Heart right ventricle (tissue), 16 donors: ENCODE results near the gene KRT73. TPM values are rescaled to one million over a fixed set of nuclear protein-coding genes. Genes with fewer than 3 reads are reported as not detected.

ENCODE experiments used
- ATAC-seq, 8 donors: fragments of 200-7000 bp; cut with Tn5 transposase; one replicate each; pipeline ENCODE4 v1.9.1; 2020; ENCODE audit warnings: mild to moderate bottlenecking in 8 of 8, moderate library complexity in 8 of 8, moderate number of reproducible peaks in 1 of 8
- DNase-seq, 2 donors: peaks; one replicate each; pipeline ENCODE4 v3.0.0-alpha.2; 2020
- H3K27ac ChIP-seq, 10 donors: fragments of 200-600 bp; sonication (generic) in 2 of 10; one replicate each; pipeline versions ENCODE4 v1.5.0 to v1.8.0; 2020 to 2022; ENCODE audit warnings: mild to moderate bottlenecking in 3 of 10
- H3K27me3 ChIP-seq, 7 donors: fragments of 200-600 bp; one replicate each; pipeline ENCODE4 v1.8.0; 2021 to 2022; ENCODE audit warnings: mild to moderate bottlenecking in 2 of 7
- H3K36me3 ChIP-seq, 9 donors: fragments of 200-600 bp; sonication (generic) in 1 of 9; one replicate each; pipeline versions ENCODE4 v1.5.0 to v1.8.0; 2020 to 2022; ENCODE audit warnings: mild to moderate bottlenecking in 2 of 9
- H3K4me1 ChIP-seq, 9 donors: fragments of 200-600 bp; sonication (generic) in 1 of 9; one replicate each; pipeline versions ENCODE4 v1.5.0 to v1.8.0; 2020 to 2022; ENCODE audit warnings: mild to moderate bottlenecking in 4 of 9
- H3K4me3 ChIP-seq, 10 donors: fragments of 200-600 bp; sonication (generic) in 2 of 10; one replicate each; pipeline versions ENCODE4 v1.5.0 to v1.8.0; 2020 to 2022; ENCODE audit warnings: mild to moderate bottlenecking in 7 of 10, moderate library complexity in 2 of 10
- H3K9me3 ChIP-seq, 11 donors: fragments of 200-600 bp in 10 of 11; sonication (generic) in 2 of 11; one replicate each; pipeline versions ENCODE4 v1.5.0 to v1.8.0; 2013 to 2022; ENCODE audit warnings: mild to moderate bottlenecking in 2 of 11, control low read depth in 1 of 11, moderate library complexity in 1 of 11
- CTCF ChIP-seq, 9 donors: fragments of 200-600 bp; sonication (generic) in 2 of 9; IDR thresholded peaks; one replicate each; pipeline versions ENCODE4 v1.5.0 to v1.8.0; 2021 to 2022; ENCODE audit warnings: antibody characterized with exemption in 9 of 9, mild to moderate bottlenecking in 5 of 9, moderate library complexity in 1 of 9
- WGBS, 2 donors: extraction: QIAGEN DNeasy Blood & Tissue Kit; methylation state at CpG; one replicate each; pipeline ENCODE4 v1.1.7; 2013; ENCODE audit warnings: inconsistent platforms in 1 of 2; 5-methylcytosine and 5-hydroxymethylcytosine counted together
- intact Hi-C, 10 donors: fragments of 100-400 bp; cut with DNase I; formaldehyde crosslinking; loops; one replicate each; pipeline versions ENCODE4 v1.11.1 to v1.14.2; 2022
- polyA plus RNA-seq, 2 donors: library from polyadenylated mRNA; stranded (reverse); fragments of 200-250 nt; gene quantifications; one replicate each; pipeline ENCODE4 v1.2.3, GENCODE V29; 2013
- total RNA-seq, 10 donors: library from RNA; stranded (reverse); fragmentation: NEBNext Ultra II Directional in 3 of 10; extraction: Animal tissue kit (Norgen Biotek cat#: 25700) in 3 of 10; gene quantifications; one replicate each; pipeline versions ENCODE4 v1.2.1 to v1.2.4, GENCODE V29; 2021 to 2023
- donor health status: Arrhythmogenic right ventricular cardiomyopathy.
- donor health status: ischemic (EF 13 %, LVEDD 7.1; RV severe dilation, severe dysfunction).
- donor health status: healthy with polysubstance abuse.
- donor health status: DM: no; HTN: yes; CAD: no.
- donor health status: DM: no; HTN: no; CAD: no.
- donor health status: ischemic (EF 25% LVEDD 6.9; RV normal size, moderate dysfunction).
- donor health status: ischemic (EF 25% LVEDD 5.7; RV mildly dilated, moderate dysfunction).
- donor health status: healthy.
- donor health status: DM: yes; HTN: yes; CAD: no.
- donor health status: Ischemic cardiomyopathy.
- donor health status: ischemic (EF 35%, LVEDD 5.7; RV mildly dilated, moderate dysfunction).
- donor health status: nonischemic (EF 11% LVEDD 7.7; RV severe dilation, severe dysfunction).
- donor health status: DM: yes; HTN: yes; CAD: no.
- donor health status: PGD.
- donor health status: ischemic (EF 29% LVEDD 5.4; RV normal size, mild dysfunction).
- donor health status: nonischemic (EF 23%, LVEDD 6.1; RV moderate dilation, normal function).

The KRT73 gene
- total and polyA plus RNA-seq, 12 donors, result not detected

- Histone ChIP-seq H3K4me1 (no peaks in the 10 kb centered on the region), H3K4me3 (no peak overlapping the region), H3K27ac (no peak overlapping the region), H3K36me3 (no peaks in the 10 kb centered on the region), H3K9me3 (no peaks in the 10 kb centered on the region), H3K27me3 (peaks cover 0 to 14% (median 6%) of the 10 kb centered on the region in 7 donors)
- intact Hi-C loops, result loop anchor here (2.0 to 10.0 kb wide), 9 partner anchors 210 to 425 kb away; no protein-coding TSS in a partner anchor
- no peak for TF ChIP-seq CTCF (IDR thresholded peaks at IDR 0.05)
- ATAC-seq, result peak in 1 of 8 donors; percentile 37
- DNase-seq, result no peak
- 56 to 66% methylated on average over 2 of the region's 2 CpGs for WGBS, 2 donors
Measured at GRCh38 chr12:52582486-52582885, 35.9 kb downstream of the KRT73 start.

- WGBS, 2 donors, result 72 to 75% methylated on average over 6 of the region's 6 CpGs
- Histone ChIP-seq H3K9me3 (no peaks in the 10 kb centered on the region), H3K36me3 (no peaks in the 10 kb centered on the region), H3K27me3 (peaks cover 0 to 14% (median 6%) of the 10 kb centered on the region in 7 donors), H3K4me1 (no peaks in the 10 kb centered on the region), H3K27ac (no peak overlapping the region), H3K4me3 (no peak overlapping the region)
- intact Hi-C loops, result loop anchor here in 9 of 10 donors (5.0 to 10.0 kb wide), 8 partner anchors 209 to 424 kb away; no protein-coding TSS in a partner anchor
- no peak for ATAC-seq
- no peak for TF ChIP-seq CTCF (IDR thresholded peaks at IDR 0.05)
- no peak for DNase-seq
Measured at GRCh38 chr12:52581481-52581880, 36.9 kb downstream of the KRT73 start.

- 77 to 88% methylated on average over 7 of the region's 7 CpGs for WGBS, 2 donors
- H3K9me3 ChIP-seq, result no peaks in the 10 kb centered on the region
- H3K27me3 ChIP-seq, result peaks cover 0 to 10% (median 6%) of the 10 kb centered on the region in 7 donors
- ATAC-seq, result no peak
- intact Hi-C loops, result loop anchor here in 9 of 10 donors (5.0 to 10.0 kb wide), 8 partner anchors 209 to 424 kb away; no protein-coding TSS in a partner anchor
- H3K27ac ChIP-seq, result no peak overlapping the region
- no peak for DNase-seq
- TF ChIP-seq CTCF (IDR thresholded peaks at IDR 0.05), result no peak
- H3K36me3 ChIP-seq, result no peaks in the 10 kb centered on the region
- H3K4me1 ChIP-seq, result no peaks in the 10 kb centered on the region
- no peak overlapping the region for H3K4me3 ChIP-seq
Measured at GRCh38 chr12:52581066-52581465, 37.3 kb downstream of the KRT73 start.

- no peaks in the 10 kb centered on the region for H3K36me3 ChIP-seq
- DNase-seq, result no peak
- H3K27ac ChIP-seq, result no peak overlapping the region
Measured at GRCh38 chr12:52580496-52580895, 37.9 kb downstream of the KRT73 start.

More at GRCh38 chr12:52580496-52580895, 37.9 kb downstream of the KRT73 start:
- Histone ChIP-seq H3K4me3 (no peak overlapping the region), H3K9me3 (no peaks in the 10 kb centered on the region), H3K27me3 (peaks cover 0 to 14% (median 6%) of the 10 kb centered on the region in 7 donors), H3K4me1 (no peaks in the 10 kb centered on the region)
- intact Hi-C loops, result loop anchor here in 9 of 10 donors (5.0 to 10.0 kb wide), 8 partner anchors 208 to 423 kb away; no protein-coding TSS in a partner anchor
- TF ChIP-seq CTCF (IDR thresholded peaks at IDR 0.05), result no peak
- no peak for ATAC-seq
- 69 to 70% methylated on average over 1 of the region's 1 CpG for WGBS, 2 donors
